Retina (tissue), 1 donor: ENCODE data around the gene ACOT11.

Source experiments
- DNase-seq: peaks from one replicate; pipeline ENCODE4 v3.0.0-alpha.2; 2016

ACOT11 gene

GRCh38 chr1:54593571-54594160, 45.6 kb downstream of the ACOT11 start:
- DNase-seq: no peak

GRCh38 chr1:54594463-54594862, 46.4 kb downstream of the ACOT11 start:
- no peak for DNase-seq

GRCh38 chr1:54595956-54596498, 48.0 kb downstream of the ACOT11 start:
- DNase-seq: no peak

GRCh38 chr1:54596756-54597155, 48.7 kb downstream of the ACOT11 start:
- DNase-seq: no peak

GRCh38 chr1:54597455-54598030, 49.5 kb downstream of the ACOT11 start:
- no peak for DNase-seq

- no peak for DNase-seq
Measured at GRCh38 chr1:54599211-54599823, 51.3 kb downstream of the ACOT11 start.

- DNase-seq: no peak
Measured at GRCh38 chr1:54600947-54601721, 53.1 kb downstream of the ACOT11 start.

- DNase-seq: no peak
Measured at GRCh38 chr1:54601730-54602129, 53.7 kb downstream of the ACOT11 start.

GRCh38 chr1:54602554-54602953, 54.5 kb downstream of the ACOT11 start:
- no peak for DNase-seq

GRCh38 chr1:54603241-54603640, 55.2 kb downstream of the ACOT11 start:
- no peak for DNase-seq

- DNase-seq: no peak
Measured at GRCh38 chr1:54604051-54604450, 56.0 kb downstream of the ACOT11 start.

- no peak for DNase-seq
Measured at GRCh38 chr1:54604572-54605370, 56.7 kb downstream of the ACOT11 start.

- no peak for DNase-seq
Measured at GRCh38 chr1:54606096-54606989, 58.3 kb downstream of the ACOT11 start.

GRCh38 chr1:54606990-54607325, 58.9 kb downstream of the ACOT11 start:
- DNase-seq: no peak

- DNase-seq: no peak
Measured at GRCh38 chr1:54607821-54608565, 60.0 kb downstream of the ACOT11 start.

GRCh38 chr1:54608566-54609230, 60.7 kb downstream of the ACOT11 start:
- DNase-seq: no peak

GRCh38 chr1:54609301-54609921, 61.4 kb downstream of the ACOT11 start:
- no peak for DNase-seq

- DNase-seq: no peak
Measured at GRCh38 chr1:54610048-54610447, 62.0 kb downstream of the ACOT11 start.

GRCh38 chr1:54610601-54611580, 62.9 kb downstream of the ACOT11 start:
- DNase-seq: no peak
